Body of pancreas (tissue), 4 donors: ENCODE measurements around the gene ST8SIA3. TPM values are rescaled to one million over a fixed set of nuclear protein-coding genes. Genes with fewer than 3 reads are reported as not detected.

ENCODE experiments used
- ATAC-seq: fragments of 150-250 bp; one replicate; pipeline ENCODE4 v1.9.1; 2016
- DNase-seq, 4 donors: peaks; one replicate each; pipeline ENCODE4 v3.0.0-alpha.2; 2019
- H3K27ac ChIP-seq, 4 donors: fragments of 200-600 bp; sonication (generic); 1 replicate in 3 of 4; 2 replicates in 1 of 4; pipeline versions ENCODE4 v1.5.1 to v1.6.1; 2016 to 2019; ENCODE audit warnings: mild to moderate bottlenecking in 1 of 4, mixed read lengths in 1 of 4, moderate library complexity in 1 of 4
- H3K27me3 ChIP-seq, 2 donors: fragments of 200-600 bp; sonication (generic); one replicate each; pipeline ENCODE4 v1.6.0; 2016; ENCODE audit warnings: mild to moderate bottlenecking in 1 of 2
- H3K36me3 ChIP-seq, 2 donors: fragments of 200-600 bp; sonication (generic); replicated peaks in 1 of 2; 2 replicates each; pipeline ENCODE4 v1.5.1; 2016; ENCODE audit warnings: low read depth in 2 of 2; ENCODE audit not compliant: insufficient read depth in 1 of 2
- H3K4me1 ChIP-seq: fragments of 200-600 bp; sonication (generic); one replicate; pipeline ENCODE4 v1.6.0; 2016
- H3K4me3 ChIP-seq, 2 donors: fragments of 200-600 bp; sonication (generic); 1 replicate in 1 of 2; 2 replicates in 1 of 2; pipeline ENCODE4 v1.5.1; 2016 to 2019
- H3K9me3 ChIP-seq, 3 donors: fragments of 200-600 bp; sonication (generic); 1 replicate in 2 of 3; 2 replicates in 1 of 3; pipeline ENCODE4 v1.5.1; 2016
- POLR2A ChIP-seq, 3 donors: fragments of 450-650 bp; IDR thresholded peaks; one replicate each; pipeline ENCODE4 v1.6.1; 2016; ENCODE audit warnings: antibody characterized with exemption in 3 of 3, mild to moderate bottlenecking in 2 of 3
- WGBS, 2 donors: methylation state at CpG; one replicate each; pipeline ENCODE4 v1.1.5; 2017; 5-methylcytosine and 5-hydroxymethylcytosine counted together
- intact Hi-C: fragments of 100-400 bp; cut with DNase I; formaldehyde crosslinking; loops from one replicate; pipeline ENCODE4 v1.15.1; 2023
- total RNA-seq, 2 donors: library from RNA; depleted of rRNA; stranded (reverse); fragments of >200 nt; gene quantifications; one replicate each; pipeline ENCODE4 v1.1.0, GENCODE V29; 2016
- TF ChIP-seq, protein P1 (sequence below), 7 experiments: fragments of 450-650 bp in 4 of 7; fragments of 200-600 bp in 3 of 7; sonication (generic) in 3 of 7; IDR thresholded peaks; one replicate each; pipeline ENCODE4 v1.5.1; 2016 to 2019; ENCODE audit warnings: antibody characterized with exemption in 7 of 7

Gene ST8SIA3
- total RNA-seq, 2 donors from 2014 or later: 0.52 to 0.66 TPM

DNA sequence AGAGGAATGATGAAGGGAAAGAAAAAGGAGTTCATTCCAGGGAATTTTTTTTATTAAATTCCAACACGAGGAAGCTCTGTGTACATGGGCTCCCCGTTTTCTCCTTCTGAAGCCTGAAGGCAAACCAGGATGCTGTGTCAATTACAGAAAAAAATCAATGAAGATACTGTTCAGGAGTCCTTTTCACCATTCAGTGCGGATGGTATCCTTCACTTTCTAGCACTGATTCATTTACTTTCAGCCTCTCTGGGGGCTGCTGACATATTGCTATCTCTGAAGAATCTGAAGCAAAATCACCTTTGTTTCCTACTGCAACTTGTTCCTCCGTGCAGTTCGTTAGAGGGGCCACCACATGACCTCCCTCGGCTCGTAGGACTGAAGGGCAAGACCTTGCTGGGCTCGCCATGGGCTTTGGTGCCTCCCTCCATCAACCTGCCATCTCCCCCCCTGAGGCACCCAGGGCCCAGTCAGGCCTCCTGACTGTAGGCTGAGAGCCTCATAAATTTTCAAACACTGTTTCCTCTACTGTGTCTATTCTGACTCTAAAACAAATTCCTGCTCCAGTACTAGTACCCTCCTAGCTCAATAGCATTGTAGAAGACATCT, 25.5 kb upstream of the ST8SIA3 start:
- no peaks in the 10 kb centered on the region for H3K9me3 ChIP-seq
- intact Hi-C loops: no loop called here
- 32 to 40% methylated on average over 8 of the region's 8 CpGs for WGBS, 2 donors

GRCh38 chr18:57328665-57329064, 23.7 kb upstream of the ST8SIA3 start:
- H3K27ac ChIP-seq: no peak overlapping the region
- no peak for DNase-seq
- H3K4me3 ChIP-seq: no peak overlapping the region
- no peaks in the 10 kb centered on the region for H3K4me1 ChIP-seq
- no peaks in the 10 kb centered on the region for H3K9me3 ChIP-seq
- WGBS, 2 donors: 56% methylated on average over 3 of the region's 3 CpGs
- no peak for TF ChIP-seq POLR2A (IDR thresholded peaks at IDR 0.05)
- TF ChIP-seq, protein P1, sequence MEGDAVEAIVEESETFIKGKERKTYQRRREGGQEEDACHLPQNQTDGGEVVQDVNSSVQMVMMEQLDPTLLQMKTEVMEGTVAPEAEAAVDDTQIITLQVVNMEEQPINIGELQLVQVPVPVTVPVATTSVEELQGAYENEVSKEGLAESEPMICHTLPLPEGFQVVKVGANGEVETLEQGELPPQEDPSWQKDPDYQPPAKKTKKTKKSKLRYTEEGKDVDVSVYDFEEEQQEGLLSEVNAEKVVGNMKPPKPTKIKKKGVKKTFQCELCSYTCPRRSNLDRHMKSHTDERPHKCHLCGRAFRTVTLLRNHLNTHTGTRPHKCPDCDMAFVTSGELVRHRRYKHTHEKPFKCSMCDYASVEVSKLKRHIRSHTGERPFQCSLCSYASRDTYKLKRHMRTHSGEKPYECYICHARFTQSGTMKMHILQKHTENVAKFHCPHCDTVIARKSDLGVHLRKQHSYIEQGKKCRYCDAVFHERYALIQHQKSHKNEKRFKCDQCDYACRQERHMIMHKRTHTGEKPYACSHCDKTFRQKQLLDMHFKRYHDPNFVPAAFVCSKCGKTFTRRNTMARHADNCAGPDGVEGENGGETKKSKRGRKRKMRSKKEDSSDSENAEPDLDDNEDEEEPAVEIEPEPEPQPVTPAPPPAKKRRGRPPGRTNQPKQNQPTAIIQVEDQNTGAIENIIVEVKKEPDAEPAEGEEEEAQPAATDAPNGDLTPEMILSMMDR (IDR thresholded peaks at IDR 0.05): no peak
- intact Hi-C loops: no loop called here
- H3K36me3 ChIP-seq: no peaks in the 10 kb centered on the region
- no peak for ATAC-seq
- no peaks in the 10 kb centered on the region for H3K27me3 ChIP-seq

More for the DNA sequence above, 25.5 kb upstream of the ST8SIA3 start:
- H3K4me3 ChIP-seq: no peak overlapping the region
- no peaks in the 10 kb centered on the region for H3K4me1 ChIP-seq
- no peaks in the 10 kb centered on the region for H3K27me3 ChIP-seq
- ATAC-seq: no peak
- TF ChIP-seq, protein P1 (IDR thresholded peaks at IDR 0.05): no peak
- no peak for TF ChIP-seq POLR2A (IDR thresholded peaks at IDR 0.05)
- H3K27ac ChIP-seq: no peak overlapping the region
- DNase-seq: no peak
- H3K36me3 ChIP-seq: no peaks in the 10 kb centered on the region

DNA sequence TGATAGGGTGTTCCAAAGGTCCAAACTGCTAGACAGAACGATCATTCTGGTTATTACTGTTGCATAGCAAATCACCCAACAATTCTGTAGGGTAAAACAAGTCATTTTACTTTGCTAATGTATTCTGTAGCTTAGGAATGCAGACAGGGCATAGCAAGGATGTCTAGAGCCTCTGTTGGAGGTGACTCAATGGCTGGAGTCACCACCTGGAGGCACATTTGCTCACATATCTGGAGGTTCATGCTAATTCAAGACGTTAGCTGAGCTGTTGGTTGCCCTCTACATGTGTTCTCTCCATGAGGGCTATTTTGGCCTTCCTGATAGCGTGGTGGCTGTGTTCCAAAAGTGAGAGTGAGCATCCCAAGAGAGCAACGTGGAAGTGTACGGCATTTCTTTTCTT, 22.5 kb upstream of the ST8SIA3 start:
- WGBS, 2 donors: 59 to 61% methylated on average over 5 of the region's 5 CpGs
- Histone ChIP-seq H3K4me1 (no peaks in the 10 kb centered on the region), H3K4me3 (no peak overlapping the region), H3K27me3 (no peaks in the 10 kb centered on the region), H3K27ac (no peak overlapping the region), H3K36me3 (no peaks in the 10 kb centered on the region), H3K9me3 (no peaks in the 10 kb centered on the region)
- intact Hi-C loops: no loop called here
- ATAC-seq (no peak), DNase-seq (no peak)
- TF ChIP-seq POLR2A (IDR thresholded peaks at IDR 0.05): no peak
- TF ChIP-seq, protein P1 (IDR thresholded peaks at IDR 0.05): no peak

GRCh38 chr18:57331718-57332117, 20.6 kb upstream of the ST8SIA3 start:
- no peaks in the 10 kb centered on the region for H3K27me3 ChIP-seq
- no peak overlapping the region for H3K4me3 ChIP-seq
- no peak for TF ChIP-seq POLR2A (IDR thresholded peaks at IDR 0.05)
- TF ChIP-seq, protein P1 (IDR thresholded peaks at IDR 0.05): no peak
- DNase-seq: no peak
- H3K27ac ChIP-seq: no peak overlapping the region
- ATAC-seq: no peak
- H3K36me3 ChIP-seq: no peaks in the 10 kb centered on the region
- WGBS, 2 donors: 74 to 84% methylated on average over 2 of the region's 2 CpGs
- intact Hi-C loops: no loop called here
- H3K9me3 ChIP-seq: no peaks in the 10 kb centered on the region
- H3K4me1 ChIP-seq: no peaks in the 10 kb centered on the region

GRCh38 chr18:57333940-57334339, 18.4 kb upstream of the ST8SIA3 start:
- no peak for DNase-seq
- TF ChIP-seq, protein P1 (IDR thresholded peaks at IDR 0.05): no peak
- TF ChIP-seq POLR2A (IDR thresholded peaks at IDR 0.05): no peak
- no peaks in the 10 kb centered on the region for H3K4me1 ChIP-seq
- intact Hi-C loops: no loop called here
- no peak for ATAC-seq
- H3K27me3 ChIP-seq: no peaks in the 10 kb centered on the region
- H3K36me3 ChIP-seq: no peaks in the 10 kb centered on the region
- no peak overlapping the region for H3K27ac ChIP-seq
- no peaks in the 10 kb centered on the region for H3K9me3 ChIP-seq
- WGBS, 2 donors: 58 to 89% methylated on average over 3 to 5 of the region's 5 CpGs
- H3K4me3 ChIP-seq: no peak overlapping the region
